ES-I3 (cell line): Measurements from ENCODE around the gene FIBCD1.
"Not testable (repeated sequence)": the region's sequence is repeated elsewhere in the genome, so short reads cannot be mapped to it uniquely, and the experiment has no call there.

ENCODE experiments used
- H3K36me3 ChIP-seq: 2 replicates; pipeline ENCODE4 v1.6.1; 2013; ENCODE audit warnings: mild to moderate bottlenecking, low read length, control low read depth, moderate library complexity; ENCODE audit not compliant: insufficient read depth
- H3K4me1 ChIP-seq: 2 replicates; pipeline ENCODE4 v1.6.1; 2013; ENCODE audit warnings: mild to moderate bottlenecking, control low read depth, low read length; ENCODE audit not compliant: insufficient read depth
- H3K9ac ChIP-seq: 2 replicates; pipeline ENCODE4 v1.6.1; 2013; ENCODE audit warnings: low read depth, mild to moderate bottlenecking, low read length, moderate library complexity
- H3K9me3 ChIP-seq: 2 replicates; pipeline ENCODE4 v1.6.1; 2013; ENCODE audit warnings: mild to moderate bottlenecking, low read length, moderate library complexity; ENCODE audit not compliant: control insufficient read depth, insufficient read depth

The FIBCD1 gene

GRCh38 chr9:130963337-130963908 is 24.4 kb upstream of the FIBCD1 start:
- no peak overlapping the region for H3K9ac ChIP-seq
- H3K4me1 ChIP-seq: peaks cover 6% of the 10 kb centered on the region; the same call in 1 of the 2 replicates
- no peaks in the 10 kb centered on the region for H3K36me3 ChIP-seq
- H3K9me3 ChIP-seq: peaks cover 3% of the 10 kb centered on the region; the same call in 1 of the 2 replicates

- Histone ChIP-seq H3K4me1 (peaks cover 6% of the 10 kb centered on the region; the same call in 1 of the 2 replicates), H3K9ac (no peak overlapping the region), H3K36me3 (no peaks in the 10 kb centered on the region), H3K9me3 (peaks cover 3% of the 10 kb centered on the region; the same call in 1 of the 2 replicates)
These were observed 23.6 kb upstream of the FIBCD1 start for GRCh38 chr9:130962418-130963316.

GRCh38 chr9:130961511-130962300 is 22.7 kb upstream of the FIBCD1 start:
- Histone ChIP-seq H3K9me3 (peaks cover 3% of the 10 kb centered on the region; the same call in 1 of the 2 replicates), H3K4me1 (peaks cover 6% of the 10 kb centered on the region; the same call in 1 of the 2 replicates), H3K36me3 (no peaks in the 10 kb centered on the region), H3K9ac (no peak overlapping the region)

- peaks cover 6% of the 10 kb centered on the region; the same call in 1 of the 2 replicates for H3K4me1 ChIP-seq
- no peak overlapping the region for H3K9ac ChIP-seq
- H3K36me3 ChIP-seq: no peaks in the 10 kb centered on the region
- peaks cover 3% of the 10 kb centered on the region; the same call in 1 of the 2 replicates for H3K9me3 ChIP-seq
These were observed 21.7 kb upstream of the FIBCD1 start for GRCh38 chr9:130960522-130961378.

- Histone ChIP-seq H3K36me3 (no peaks in the 10 kb centered on the region), H3K4me1 (peaks cover 6% of the 10 kb centered on the region; the same call in 1 of the 2 replicates), H3K9ac (no peak overlapping the region), H3K9me3 (peaks cover 3% of the 10 kb centered on the region; the same call in 1 of the 2 replicates)
These were observed 20.8 kb upstream of the FIBCD1 start for GRCh38 chr9:130959809-130960334.

- H3K9me3 ChIP-seq, H3K9ac ChIP-seq, H3K36me3 ChIP-seq, H3K4me1 ChIP-seq: not testable (repeated sequence)
These were observed 19.5 kb upstream of the FIBCD1 start for GRCh38 chr9:130958564-130958963.

GRCh38 chr9:130957451-130958203 is 18.6 kb upstream of the FIBCD1 start:
- no peaks in the 10 kb centered on the region for H3K36me3 ChIP-seq
- H3K4me1 ChIP-seq: peaks cover 5% of the 10 kb centered on the region; the same call in 1 of the 2 replicates
- no peaks in the 10 kb centered on the region for H3K9me3 ChIP-seq
- no peak overlapping the region for H3K9ac ChIP-seq

GRCh38 chr9:130956636-130957450 is 17.8 kb upstream of the FIBCD1 start:
- Histone ChIP-seq H3K9me3 (no peaks in the 10 kb centered on the region), H3K9ac (no peak overlapping the region), H3K36me3 (no peaks in the 10 kb centered on the region), H3K4me1 (no peaks in the 10 kb centered on the region)

- H3K36me3 ChIP-seq: no peaks in the 10 kb centered on the region
- no peak overlapping the region for H3K9ac ChIP-seq
- H3K4me1 ChIP-seq: no peaks in the 10 kb centered on the region
- no peaks in the 10 kb centered on the region for H3K9me3 ChIP-seq
These were observed 17.0 kb upstream of the FIBCD1 start for GRCh38 chr9:130955947-130956621.

GRCh38 chr9:130954925-130955324 is 15.9 kb upstream of the FIBCD1 start:
- H3K4me1 ChIP-seq, H3K9ac ChIP-seq, H3K9me3 ChIP-seq, H3K36me3 ChIP-seq: not testable (repeated sequence)

- no peaks in the 10 kb centered on the region for H3K4me1 ChIP-seq
- H3K9ac ChIP-seq: no peak overlapping the region
- no peaks in the 10 kb centered on the region for H3K9me3 ChIP-seq
- H3K36me3 ChIP-seq: no peaks in the 10 kb centered on the region
These were observed 15.3 kb upstream of the FIBCD1 start for GRCh38 chr9:130954317-130954716.
